ENCODE results near the gene EFHC1. TPM values are rescaled to one million over a fixed set of nuclear protein-coding genes. Genes with fewer than 3 reads are reported as not detected.

The EFHC1 gene
- total RNA-seq, 3 donors from 2014 or later, result 26.2 to 55.8 (median 36.7) TPM

GRCh38 chr6:52529311-52529710 is 109.2 kb downstream of the EFHC1 start:
- no peak overlapping the region for H3K27ac ChIP-seq
- H3K27me3 ChIP-seq, result no peaks in the 10 kb centered on the region
- intact Hi-C loops (cut with DNase I; ENCODE audit: low total_unique reads), result no loop called here
- no peaks in the 10 kb centered on the region for H3K36me3 ChIP-seq
- H3K9me3 ChIP-seq, result no peaks in the 10 kb centered on the region
- H3K4me3 ChIP-seq, result no peak overlapping the region
- H3K4me1 ChIP-seq, result no peaks in the 10 kb centered on the region
- no peak for DNase-seq (ENCODE audit: low spot score in 2 of 2)
- TF ChIP-seq POLR2AphosphoS5 (IDR thresholded peaks at IDR 0.05) (no peak), POLR2A (IDR thresholded peaks at IDR 0.05) (no peak), CTCF (IDR thresholded peaks at IDR 0.05) (no peak)

GRCh38 chr6:52530351-52530750 is 110.2 kb downstream of the EFHC1 start:
- H3K4me1 ChIP-seq, result no peaks in the 10 kb centered on the region
- no peak for TF ChIP-seq POLR2AphosphoS5 (IDR thresholded peaks at IDR 0.05)
- no peaks in the 10 kb centered on the region for H3K27me3 ChIP-seq
- intact Hi-C loops (cut with DNase I; ENCODE audit: low total_unique reads), result no loop called here
- no peak overlapping the region for H3K4me3 ChIP-seq
- H3K27ac ChIP-seq, result peak overlapping the region in 1 of 2 donors; percentile 63
- no peaks in the 10 kb centered on the region for H3K36me3 ChIP-seq
- H3K9me3 ChIP-seq, result no peaks in the 10 kb centered on the region
- DNase-seq (ENCODE audit: low spot score in 2 of 2), result no peak

DNA sequence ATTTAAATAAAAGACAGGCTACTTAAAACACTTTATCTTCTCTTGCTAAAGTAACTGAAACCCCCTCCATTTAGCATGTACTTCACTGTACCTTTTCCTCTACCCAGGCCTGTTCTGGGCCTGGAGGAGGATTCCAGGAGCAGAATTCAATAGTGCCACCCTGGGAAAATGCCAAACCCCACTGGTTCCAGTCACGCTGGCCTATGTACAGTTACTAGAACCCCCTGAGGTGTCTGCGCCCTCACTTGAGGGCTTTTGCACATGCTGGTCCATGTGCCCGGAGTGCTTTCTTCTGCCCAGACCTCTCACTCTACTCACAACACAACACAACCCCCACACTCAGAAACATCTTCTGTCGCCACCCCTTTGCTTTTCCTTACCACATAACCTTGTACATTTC is 111.3 kb downstream of the EFHC1 start:
- intact Hi-C loops (cut with DNase I; ENCODE audit: low total_unique reads), result no loop called here
- TF ChIP-seq POLR2A (IDR thresholded peaks at IDR 0.05), result no peak
- TF ChIP-seq CTCF (IDR thresholded peaks at IDR 0.05), result no peak
- no peak for TF ChIP-seq POLR2AphosphoS5 (IDR thresholded peaks at IDR 0.05)

DNA sequence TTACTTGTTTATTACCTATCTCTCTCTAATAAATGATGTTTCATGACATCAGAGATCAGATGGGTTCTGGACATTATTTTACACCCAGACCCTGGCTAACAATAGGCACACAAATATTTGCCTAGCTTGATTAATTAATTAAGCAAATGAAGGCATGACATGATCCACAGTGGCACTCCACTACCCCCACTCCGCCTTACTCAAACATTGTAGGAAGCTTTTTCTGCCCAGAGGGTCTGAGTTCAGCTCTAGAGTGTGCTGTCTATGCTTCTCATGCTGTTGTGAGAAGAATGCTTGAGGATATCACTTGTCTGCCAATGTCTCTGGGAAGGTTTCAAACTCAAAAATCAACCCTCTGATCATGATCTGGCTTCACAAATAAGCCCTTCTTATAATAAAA is 111.7 kb downstream of the EFHC1 start:
- intact Hi-C loops (cut with DNase I; ENCODE audit: low total_unique reads), result no loop called here
- no peak for TF ChIP-seq POLR2A (IDR thresholded peaks at IDR 0.05)
- no peak for TF ChIP-seq POLR2AphosphoS5 (IDR thresholded peaks at IDR 0.05)
- TF ChIP-seq CTCF (IDR thresholded peaks at IDR 0.05), result no peak
- Histone ChIP-seq H3K4me3 (no peak overlapping the region), H3K27ac (peak overlapping the region in 1 of 2 donors; percentile 35), H3K36me3 (no peaks in the 10 kb centered on the region), H3K4me1 (no peaks in the 10 kb centered on the region), H3K27me3 (no peaks in the 10 kb centered on the region), H3K9me3 (no peaks in the 10 kb centered on the region)
- DNase-seq (ENCODE audit: low spot score in 2 of 2), result no peak

More for the DNA sequence above, 111.3 kb downstream of the EFHC1 start:
- H3K36me3 ChIP-seq, result no peaks in the 10 kb centered on the region
- no peaks in the 10 kb centered on the region for H3K27me3 ChIP-seq
- H3K4me1 ChIP-seq, result no peaks in the 10 kb centered on the region
- no peak overlapping the region for H3K4me3 ChIP-seq
- H3K27ac ChIP-seq, result peak overlapping the region in 1 of 2 donors; percentile 35
- H3K9me3 ChIP-seq, result no peaks in the 10 kb centered on the region
- no peak for DNase-seq (ENCODE audit: low spot score in 2 of 2)

- no peak overlapping the region for H3K27ac ChIP-seq
- TF ChIP-seq POLR2A (IDR thresholded peaks at IDR 0.05), result no peak
- TF ChIP-seq CTCF (IDR thresholded peaks at IDR 0.05), result no peak
- no peak for DNase-seq (ENCODE audit: low spot score in 2 of 2)
- H3K27me3 ChIP-seq, result no peaks in the 10 kb centered on the region
- no peaks in the 10 kb centered on the region for H3K36me3 ChIP-seq
- no peak overlapping the region for H3K4me3 ChIP-seq
- no peaks in the 10 kb centered on the region for H3K4me1 ChIP-seq
- H3K9me3 ChIP-seq, result no peaks in the 10 kb centered on the region
- intact Hi-C loops (cut with DNase I; ENCODE audit: low total_unique reads), result no loop called here
Measured at GRCh38 chr6:52532457-52532856, 112.3 kb downstream of the EFHC1 start.

DNA sequence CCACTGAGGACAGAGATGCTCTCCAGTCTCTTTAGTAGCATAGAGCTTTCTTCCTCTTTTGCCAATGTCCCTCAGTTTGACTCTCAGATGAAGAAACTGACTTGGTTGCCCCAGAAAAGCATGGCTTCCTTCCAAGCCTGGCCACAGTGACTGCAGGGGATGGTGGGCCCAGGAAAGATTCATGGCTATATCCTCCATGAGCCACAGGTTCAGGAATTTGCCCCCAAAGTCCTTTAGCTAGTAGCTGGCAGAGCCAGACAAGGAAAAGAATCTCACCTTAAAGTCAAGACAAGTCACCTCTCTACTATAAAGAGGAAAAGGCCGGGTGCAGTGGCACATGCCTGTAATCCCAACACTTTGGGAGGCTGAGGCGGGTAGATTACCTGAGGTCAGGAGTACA is 113.3 kb downstream of the EFHC1 start:
- no peaks in the 10 kb centered on the region for H3K9me3 ChIP-seq
- intact Hi-C loops (cut with DNase I; ENCODE audit: low total_unique reads), result no loop called here
- H3K4me3 ChIP-seq, result no peak overlapping the region
- H3K4me1 ChIP-seq, result peaks cover 0 to 8% of the 10 kb centered on the region in 2 donors
- H3K36me3 ChIP-seq, result no peaks in the 10 kb centered on the region
- TF ChIP-seq POLR2AphosphoS5 (IDR thresholded peaks at IDR 0.05), result no peak
- no peak for TF ChIP-seq CTCF (IDR thresholded peaks at IDR 0.05)
- TF ChIP-seq POLR2A (IDR thresholded peaks at IDR 0.05), result no peak
- DNase-seq (ENCODE audit: low spot score in 2 of 2), result no peak
- H3K27me3 ChIP-seq, result no peaks in the 10 kb centered on the region
- no peak overlapping the region for H3K27ac ChIP-seq

Data from breast epithelium (tissue), 4 donors.